GM18951 (cell line): Measurements from ENCODE around the gene KRTAP2-3.
"Not testable (repeated sequence)": the region's sequence is repeated elsewhere in the genome, so short reads cannot be mapped to it uniquely, and the experiment has no call there.

ENCODE experiments used
- POLR2A ChIP-seq: IDR thresholded peaks from 4 replicates; pipeline ENCODE4 v1.6.1; 2011; ENCODE audit warnings: mild to moderate bottlenecking; ENCODE audit not compliant: insufficient read length, insufficient read depth; ENCODE audit errors: extremely low read depth
- in situ Hi-C: fragments of 300-500 bp; cut with MboI; formaldehyde crosslinking; loops from one replicate; pipeline ENCODE4 v1.12.0; 2022; ENCODE audit warnings: low sequenced_read_pairs, mixed read lengths, inconsistent platforms; ENCODE audit not compliant: unreplicated experiment

The KRTAP2-3 gene

DNA sequence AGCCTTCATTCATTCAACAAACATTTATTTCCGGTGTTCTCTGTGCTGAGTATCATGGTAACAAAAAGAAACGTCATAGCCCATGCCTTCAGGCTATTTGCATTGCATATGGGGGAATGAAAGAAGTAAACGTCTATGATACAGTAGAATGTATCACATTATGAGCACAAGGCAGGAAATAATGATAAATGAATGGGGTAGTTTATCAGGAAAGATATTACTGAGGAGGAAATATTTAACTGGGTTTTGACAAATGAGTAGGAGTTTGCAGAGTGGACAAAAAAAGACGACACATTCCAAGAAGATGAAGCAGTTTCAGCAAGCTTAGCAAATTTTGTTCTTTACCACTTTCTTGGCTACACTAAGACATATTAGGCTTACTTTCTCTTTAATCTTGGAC is 22.7 kb upstream of the KRTAP2-3 start:
- in situ Hi-C loops: no loop called here
- no peak for TF ChIP-seq POLR2A

DNA sequence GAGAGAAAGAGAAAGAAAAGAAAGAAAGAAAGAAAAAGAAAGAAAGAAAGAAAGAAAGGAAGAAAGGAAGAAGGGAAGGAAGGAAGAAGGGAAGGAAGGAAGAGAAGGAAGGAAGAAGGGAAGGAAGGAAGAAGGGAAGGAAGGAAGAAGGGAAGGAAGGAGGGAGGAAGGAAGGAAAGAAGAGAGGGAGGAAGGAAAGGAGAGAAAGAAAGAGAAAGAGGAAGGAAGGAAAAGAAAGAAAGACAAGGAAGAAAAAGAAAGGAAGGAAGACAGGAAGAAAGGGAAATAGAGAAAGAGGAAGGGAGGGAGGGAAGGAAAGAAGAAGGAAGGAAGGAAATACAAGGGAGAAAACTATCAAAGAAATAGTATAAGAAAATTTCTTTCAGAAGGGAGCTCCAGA is 16.9 kb upstream of the KRTAP2-3 start:
- no peak for TF ChIP-seq POLR2A
- in situ Hi-C loops: no loop called here

- in situ Hi-C loops: no loop called here
Observed at GRCh38 chr17:41073676-41074075, 13.8 kb upstream of the KRTAP2-3 start.

DNA sequence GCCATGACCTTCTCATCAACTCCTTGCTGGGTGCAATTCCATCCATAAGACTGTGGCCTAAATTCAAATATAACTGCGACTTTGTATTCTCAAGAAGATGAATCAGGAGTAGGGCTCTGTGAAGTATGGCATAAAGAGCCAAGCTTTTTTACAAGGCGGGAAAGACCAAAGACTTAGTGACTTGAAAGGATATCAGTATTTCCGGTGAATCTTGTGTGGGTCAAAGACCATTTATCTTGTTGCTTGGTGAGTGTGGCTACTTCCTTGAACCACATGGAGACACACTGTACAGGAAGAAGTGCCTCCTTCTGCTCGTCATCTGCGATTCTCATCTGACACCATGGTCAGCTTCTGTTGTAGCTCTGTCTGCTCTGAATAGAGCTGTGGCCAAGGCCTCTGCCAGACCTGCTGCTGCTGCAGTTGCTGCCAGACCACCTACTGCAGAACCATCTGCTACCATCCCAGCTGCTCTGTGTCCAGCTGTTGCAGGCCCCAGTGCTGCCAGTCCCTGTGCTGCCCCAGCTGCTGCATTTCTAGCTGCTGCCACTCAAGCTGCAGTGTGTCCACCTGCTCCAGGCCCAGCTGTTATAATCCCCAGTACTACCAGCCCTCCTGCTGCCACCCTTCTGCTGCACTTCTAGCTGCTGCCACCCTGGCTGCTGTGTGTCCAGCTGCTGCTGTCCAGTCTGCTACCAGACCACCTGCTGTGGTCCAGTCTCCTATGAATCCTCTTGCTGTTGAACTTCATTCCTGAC is 11.9 kb upstream of the KRTAP2-3 start:
- in situ Hi-C loops: no loop called here
- TF ChIP-seq POLR2A: no peak

More at GRCh38 chr17:41073676-41074075, 13.8 kb upstream of the KRTAP2-3 start:
- TF ChIP-seq POLR2A: no peak

DNA sequence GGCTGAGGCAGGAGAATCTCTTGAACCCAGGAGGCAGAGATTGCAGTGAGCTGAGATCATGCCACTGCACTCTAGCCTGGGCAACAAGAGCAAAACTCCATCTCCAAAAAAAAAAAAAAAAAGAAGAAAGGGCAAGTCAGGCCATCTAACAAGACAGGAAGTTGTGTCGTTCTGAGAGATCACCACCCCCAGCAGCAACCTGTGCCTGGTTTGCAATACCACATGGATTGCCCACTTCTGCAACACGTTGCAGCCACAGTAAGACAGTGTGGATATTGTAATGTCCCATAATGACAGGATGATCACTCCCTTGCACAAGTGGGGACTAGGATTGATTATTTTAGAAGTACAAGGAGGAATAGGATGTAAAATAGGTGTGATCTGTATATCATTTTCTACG is 9.1 kb upstream of the KRTAP2-3 start:
- in situ Hi-C loops: no loop called here
- TF ChIP-seq POLR2A: no peak

DNA sequence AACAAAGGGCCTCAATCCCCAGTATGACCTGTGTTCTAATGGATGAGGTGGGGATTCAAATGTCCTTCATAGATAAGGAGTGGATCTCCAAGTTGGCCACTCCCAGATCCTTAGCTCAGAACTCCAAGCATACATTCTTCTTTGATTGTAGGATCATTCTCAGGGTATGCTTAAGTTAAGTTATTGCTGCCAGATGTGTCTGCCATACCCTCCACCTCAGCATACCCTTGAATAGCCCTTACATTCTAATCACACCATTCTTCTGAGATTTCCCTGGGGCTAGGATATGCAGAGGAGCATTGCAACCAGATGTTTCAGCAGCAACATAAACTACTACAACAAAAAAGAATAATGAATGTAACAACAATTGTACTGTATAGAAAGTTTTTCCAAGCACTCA is 7.4 kb upstream of the KRTAP2-3 start:
- in situ Hi-C loops: no loop called here
- TF ChIP-seq POLR2A: no peak

- no peak for TF ChIP-seq POLR2A
- in situ Hi-C loops: no loop called here
Observed at GRCh38 chr17:41065829-41066624, 6.1 kb upstream of the KRTAP2-3 start, which contains the start of gene KRTAP2-4. KRTAP2-4 (minus strand) TSS chr17:41065879; CDS start chr17:41065845, 34 bp downstream.

GRCh38 chr17:41065016-41065689 is 5.2 kb upstream of the KRTAP2-3 start:
- in situ Hi-C loops: not testable (repeated sequence)

DNA sequence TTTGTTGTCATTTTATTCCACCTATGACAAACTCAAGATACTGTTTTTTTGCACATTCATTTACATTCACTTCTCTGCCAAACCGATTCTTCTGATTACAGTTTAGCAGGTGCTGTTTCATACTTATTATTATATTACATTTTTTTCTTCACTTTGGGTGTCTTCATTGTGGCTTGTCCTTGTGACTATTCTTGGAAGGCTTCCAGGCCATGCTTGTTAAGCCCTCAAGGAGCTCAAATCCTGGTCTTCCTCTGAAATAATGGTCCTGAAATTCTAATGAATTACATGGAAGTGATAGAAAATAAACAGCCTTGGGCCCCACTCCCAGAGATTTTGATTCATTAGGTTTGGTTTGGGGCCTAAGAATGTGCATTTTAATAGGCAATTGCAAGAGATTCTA is 4.4 kb upstream of the KRTAP2-3 start:
- in situ Hi-C loops: no loop called here
- no peak for TF ChIP-seq POLR2A

- in situ Hi-C loops: no loop called here
- no peak for TF ChIP-seq POLR2A
Observed at GRCh38 chr17:41063449-41063848, 3.5 kb upstream of the KRTAP2-3 start.

DNA sequence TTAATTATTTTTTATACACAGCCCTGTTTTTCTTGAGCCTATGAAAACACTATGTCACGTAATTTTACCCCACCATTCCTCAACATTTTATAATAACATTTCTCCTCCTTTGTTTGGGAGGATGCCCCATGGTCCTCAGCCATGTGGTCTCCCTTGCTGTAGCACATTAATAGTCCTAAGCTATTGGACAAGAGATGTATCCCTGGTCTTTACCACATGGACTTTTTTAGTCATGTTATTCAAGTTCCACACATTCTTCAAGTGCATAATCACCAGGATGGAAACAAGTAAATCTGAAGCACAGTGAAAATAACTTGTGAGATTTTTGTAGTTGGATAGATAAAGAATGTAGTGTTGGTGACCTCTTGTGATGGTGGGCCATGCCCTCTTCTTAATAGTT is 2.0 kb upstream of the KRTAP2-3 start:
- in situ Hi-C loops: no loop called here
- no peak for TF ChIP-seq POLR2A

- in situ Hi-C loops: not testable (repeated sequence)
Observed at GRCh38 chr17:41059276-41060051, 450 bp downstream of the KRTAP2-3 start.

- no peak for TF ChIP-seq POLR2A
- in situ Hi-C loops: no loop called here
Observed at GRCh38 chr17:41058741-41059140, 1.2 kb downstream of the KRTAP2-3 start.

- in situ Hi-C loops: no loop called here
- no peak for TF ChIP-seq POLR2A
Observed at GRCh38 chr17:41057547-41057946, 2.4 kb downstream of the KRTAP2-3 start.

DNA sequence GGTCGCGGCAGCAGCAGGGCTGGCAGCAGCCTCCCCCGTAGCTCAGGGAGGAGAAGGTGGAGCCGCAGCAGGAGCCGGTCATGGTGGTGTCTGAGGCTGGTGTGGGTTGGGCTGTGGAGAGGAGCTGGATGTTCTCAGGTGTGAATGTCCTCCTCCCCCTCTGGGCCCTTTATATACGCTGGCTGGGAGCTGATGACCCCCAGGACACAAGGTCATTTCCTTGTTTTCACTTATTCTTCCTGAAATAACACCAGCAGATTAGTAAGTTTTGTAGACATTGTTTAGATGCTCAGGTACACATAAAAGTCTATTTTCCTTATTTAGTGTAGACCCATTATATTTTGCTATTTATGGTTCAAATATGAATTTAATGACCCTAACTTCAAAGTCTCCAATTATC is 4.8 kb downstream of the KRTAP2-3 start, which contains the start of gene KRTAP2-2:
KRTAP2-2 (minus strand) TSS at position 101 of the 400 bp plus-strand sequence; CDS start at position 82, 19 bp downstream.
- in situ Hi-C loops: not testable (repeated sequence)

DNA sequence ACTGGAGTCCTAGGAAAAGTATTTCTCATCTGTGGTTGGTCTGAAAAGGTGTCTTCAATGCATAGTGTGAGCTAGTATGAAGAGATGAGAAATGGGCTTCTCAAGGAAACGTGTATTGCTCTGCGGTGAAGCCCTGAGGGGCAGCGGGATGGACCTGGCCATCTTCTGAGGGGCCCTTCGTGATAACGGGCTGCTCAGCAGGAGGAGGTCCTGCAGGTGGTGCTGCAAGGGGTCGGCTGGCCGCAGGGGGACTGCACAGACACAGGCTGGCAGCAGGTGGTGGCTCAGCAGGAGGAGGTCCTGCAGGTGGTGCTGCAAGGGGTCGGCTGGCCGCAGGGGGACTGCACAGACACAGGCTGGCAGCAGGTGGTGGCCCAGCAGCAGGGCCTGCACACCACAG is 5.4 kb downstream of the KRTAP2-3 start:
- in situ Hi-C loops: not testable (repeated sequence)
